ENCODE results near the gene PSMG1. TPM values are rescaled to one million over a fixed set of nuclear protein-coding genes. Genes with fewer than 3 reads are reported as not detected.

The PSMG1 gene
- total RNA-seq, 1 donor from 2014 or later, result 37.1 TPM

GRCh38 chr21:39152271-39152670, 31.0 kb downstream of the PSMG1 start:
- no peak for TF ChIP-seq CTCF (IDR thresholded peaks at IDR 0.05; ENCODE audit: insufficient read depth, low read length, poor library complexity, severe bottlenecking)
- no peak for DNase-seq (ENCODE audit: low read depth)
- no peaks in the 10 kb centered on the region for H3K27me3 ChIP-seq (ENCODE audit: control insufficient read depth, insufficient read depth, low read length)

GRCh38 chr21:39150877-39151276, 32.4 kb downstream of the PSMG1 start:
- no peaks in the 10 kb centered on the region for H3K27me3 ChIP-seq (ENCODE audit: control insufficient read depth, insufficient read depth, low read length)
- no peak for DNase-seq (ENCODE audit: low read depth)
- no peak for TF ChIP-seq CTCF (IDR thresholded peaks at IDR 0.05; ENCODE audit: insufficient read depth, low read length, poor library complexity, severe bottlenecking)
- no peaks in the 10 kb centered on the region for H3K36me3 ChIP-seq (ENCODE audit: control insufficient read depth, insufficient read depth, low read length)
- H3K4me3 ChIP-seq (ENCODE audit: low read depth, low read length), result no peak overlapping the region

More at GRCh38 chr21:39152271-39152670, 31.0 kb downstream of the PSMG1 start:
- no peaks in the 10 kb centered on the region for H3K36me3 ChIP-seq (ENCODE audit: control insufficient read depth, insufficient read depth, low read length)
- no peak overlapping the region for H3K4me3 ChIP-seq (ENCODE audit: low read depth, low read length)

GRCh38 chr21:39150316-39150715, 32.9 kb downstream of the PSMG1 start:
- Histone ChIP-seq H3K27me3 (ENCODE audit: control insufficient read depth, insufficient read depth, low read length) (no peaks in the 10 kb centered on the region), H3K36me3 (ENCODE audit: control insufficient read depth, insufficient read depth, low read length) (no peaks in the 10 kb centered on the region), H3K4me3 (ENCODE audit: low read depth, low read length) (no peak overlapping the region)
- TF ChIP-seq CTCF (IDR thresholded peaks at IDR 0.05; ENCODE audit: insufficient read depth, low read length, poor library complexity, severe bottlenecking), result no peak
- DNase-seq (ENCODE audit: low read depth), result no peak

GRCh38 chr21:39149882-39150281, 33.4 kb downstream of the PSMG1 start:
- DNase-seq (ENCODE audit: low read depth), result no peak
- H3K36me3 ChIP-seq (ENCODE audit: control insufficient read depth, insufficient read depth, low read length), result no peaks in the 10 kb centered on the region
- no peak overlapping the region for H3K4me3 ChIP-seq (ENCODE audit: low read depth, low read length)
- no peaks in the 10 kb centered on the region for H3K27me3 ChIP-seq (ENCODE audit: control insufficient read depth, insufficient read depth, low read length)
- no peak for TF ChIP-seq CTCF (IDR thresholded peaks at IDR 0.05; ENCODE audit: insufficient read depth, low read length, poor library complexity, severe bottlenecking)

GRCh38 chr21:39148975-39149374, 34.3 kb downstream of the PSMG1 start:
- no peaks in the 10 kb centered on the region for H3K36me3 ChIP-seq (ENCODE audit: control insufficient read depth, insufficient read depth, low read length)
- H3K27me3 ChIP-seq (ENCODE audit: control insufficient read depth, insufficient read depth, low read length), result no peaks in the 10 kb centered on the region
- no peak for DNase-seq (ENCODE audit: low read depth)
- no peak for TF ChIP-seq CTCF (IDR thresholded peaks at IDR 0.05; ENCODE audit: insufficient read depth, low read length, poor library complexity, severe bottlenecking)
- no peak overlapping the region for H3K4me3 ChIP-seq (ENCODE audit: low read depth, low read length)

GRCh38 chr21:39144191-39144590, 39.1 kb downstream of the PSMG1 start:
- H3K36me3 ChIP-seq (ENCODE audit: control insufficient read depth, insufficient read depth, low read length), result no peaks in the 10 kb centered on the region
- no peak for DNase-seq (ENCODE audit: low read depth)
- H3K4me3 ChIP-seq (ENCODE audit: low read depth, low read length), result no peak overlapping the region
- H3K27me3 ChIP-seq (ENCODE audit: control insufficient read depth, insufficient read depth, low read length), result no peaks in the 10 kb centered on the region
- no peak for TF ChIP-seq CTCF (IDR thresholded peaks at IDR 0.05; ENCODE audit: insufficient read depth, low read length, poor library complexity, severe bottlenecking)

All from kidney epithelial cell (primary cell).